HCT116 (cell line): ENCODE measurements around the gene TBC1D16. TPM values are rescaled to one million over a fixed set of nuclear protein-coding genes. Genes with fewer than 3 reads are reported as not detected.

Experiments
- ATAC-seq: fragments of 200-7000 bp; cut with Tn5 transposase; 2 replicates; pipeline ENCODE4 v1.9.1; 2020; ENCODE audit warnings: mild to moderate bottlenecking, moderate library complexity
- BruUV-seq: library from RNA; stranded (reverse); fragments of 400-500 nt; replicated peaks from 2 replicates; lab custom pipeline; 2021; lab: Mats Ljungman, UMichigan
- CTCF ChIA-PET: fragments of 300-600 bp; sonication (Branson Sonifier 250); formaldehyde crosslinking; loops from one replicate; lab custom pipeline; 2021; ENCODE audit warnings: antibody characterized with exemption; lab: Charles Lee
- POLR2A ChIA-PET: fragments of 300-600, 350-600 bp; sonication (Branson Sonifier 250); formaldehyde crosslinking; loops from one replicate; lab custom pipeline; 2021; ENCODE audit warnings: antibody characterized with exemption; lab: Charles Lee
- RAD21 ChIA-PET, 2 experiments: fragments of 300-600 bp; sonication (Branson Sonifier 250); formaldehyde crosslinking; loops; one replicate each; lab custom pipeline; 2023; ENCODE audit warnings: low total read pairs in 2 of 2; ENCODE audit not compliant: uncharacterized antibody in 2 of 2, unreplicated experiment in 2 of 2, low non-redundant PET in 1 of 2; lab: Charles Lee
- DNase-seq: peaks from one replicate; pipeline ENCODE4 v3.0.0-alpha.2; 2010; ENCODE audit warnings: low read depth, low spot score
- H2AFZ ChIP-seq: fragments of 200-600 bp; shearing (Covaris generic), sonication (generic); 2 replicates; pipeline ENCODE4 v1.6.1; 2017; ENCODE audit warnings: low read depth, mixed run types, mixed read lengths, antibody characterized with exemption, low read length; ENCODE audit not compliant: poor library complexity, severe bottlenecking
- H3K27ac ChIP-seq: 2 replicates; pipeline ENCODE4 v1.5.1; 2012; ENCODE audit warnings: low read depth, low read length
- H3K27me3 ChIP-seq: fragments of 200-600 bp; sonication (generic); 2 replicates; pipeline ENCODE4 v1.6.1; 2016; ENCODE audit warnings: mixed run types, low read length, mixed read lengths; ENCODE audit not compliant: insufficient read depth
- H3K36me3 ChIP-seq, 2 experiments: fragments of 200-500 bp in 1 of 2; fragments of 200-600 bp in 1 of 2; sonication (Bioruptor generic) in 1 of 2; sonication (generic) in 1 of 2; 2 replicates each; pipeline versions ENCODE4 v1.5.1 to v1.6.1; 2014 to 2016; ENCODE audit warnings: low read length in 2 of 2, inconsistent platforms in 1 of 2, mixed read lengths in 1 of 2, mixed run types in 1 of 2; ENCODE audit not compliant: insufficient read depth in 2 of 2, control insufficient read depth in 1 of 2
- H3K4me1 ChIP-seq, 2 experiments: fragments of 200-600 bp in 1 of 2; sonication (generic) in 1 of 2; 2 replicates each; pipeline versions ENCODE4 v1.5.1 to v1.6.1; 2012 to 2017; ENCODE audit warnings: low read length in 2 of 2, inconsistent platforms in 1 of 2, mild to moderate bottlenecking in 1 of 2, mixed read lengths in 1 of 2, mixed run types in 1 of 2, moderate library complexity in 1 of 2; ENCODE audit not compliant: insufficient read depth in 2 of 2, control insufficient read depth in 1 of 2
- H3K4me2 ChIP-seq: fragments of 200-600 bp; sonication (generic); 2 replicates; pipeline ENCODE4 v1.6.1; 2017; ENCODE audit warnings: mixed run types, low read length, mixed read lengths
- H3K4me3 ChIP-seq, 2 experiments: fragments of 200-600 bp in 1 of 2; sonication (generic) in 1 of 2; replicated peaks in 1 of 2; 2 replicates each; pipeline ENCODE4 v1.5.1; 2011 to 2016; ENCODE audit warnings: low read length in 2 of 2, control low read depth in 1 of 2, low read depth in 1 of 2, mild to moderate bottlenecking in 1 of 2, mixed read lengths in 1 of 2, mixed run types in 1 of 2
- H3K79me2 ChIP-seq: fragments of 200-600 bp; sonication (generic); 2 replicates; pipeline ENCODE4 v1.6.1; 2017; ENCODE audit warnings: mild to moderate bottlenecking, mixed run types, low read length, moderate library complexity, mixed read lengths; ENCODE audit not compliant: insufficient read depth
- H3K9ac ChIP-seq: fragments of 200-600 bp; sonication (generic); 2 replicates; pipeline ENCODE4 v1.6.1; 2016; ENCODE audit warnings: low read length, mixed read lengths
- H3K9me2 ChIP-seq: fragments of 200-600 bp; sonication (generic), shearing (Covaris generic); 2 replicates; pipeline ENCODE4 v1.6.1; 2017; ENCODE audit warnings: mixed run types, mild to moderate bottlenecking, moderate library complexity; ENCODE audit not compliant: insufficient read depth
- H3K9me3 ChIP-seq, 2 experiments: fragments of 200-500 bp in 1 of 2; fragments of 200-600 bp in 1 of 2; sonication (Bioruptor generic) in 1 of 2; sonication (generic) in 1 of 2; 2 replicates each; pipeline ENCODE4 v1.6.1; 2014 to 2017; ENCODE audit warnings: low read length in 2 of 2, mixed read lengths in 2 of 2, inconsistent platforms in 1 of 2, low read depth in 1 of 2, mild to moderate bottlenecking in 1 of 2, mixed run types in 1 of 2, moderate library complexity in 1 of 2; ENCODE audit not compliant: control insufficient read depth in 1 of 2, insufficient read depth in 1 of 2
- H4K20me1 ChIP-seq: fragments of 200-600 bp; sonication (generic), shearing (Covaris generic); 2 replicates; pipeline ENCODE4 v1.6.1; 2017; ENCODE audit warnings: mixed run types, mild to moderate bottlenecking, moderate library complexity; ENCODE audit not compliant: insufficient read depth
- CBX3 ChIP-seq: IDR thresholded peaks from 2 replicates; pipeline ENCODE4 v1.6.1; 2012; ENCODE audit warnings: low read depth
- CEBPB ChIP-seq: IDR thresholded peaks from 2 replicates; pipeline ENCODE4 v1.6.1; 2012; ENCODE audit warnings: low read depth
- EGR1 ChIP-seq: IDR thresholded peaks from 2 replicates; pipeline ENCODE4 v1.6.1; 2012; ENCODE audit warnings: low read depth
- POLR2A ChIP-seq: IDR thresholded peaks from 2 replicates; pipeline ENCODE4 v1.7.0; 2011; ENCODE audit warnings: borderline replicate concordance; ENCODE audit not compliant: insufficient read depth, insufficient read length; ENCODE audit errors: extremely low read depth
- intact Hi-C: fragments of 100-400 bp; cut with micrococcal nuclease; formaldehyde crosslinking; loops from 2 replicates; pipeline ENCODE4 v1.10.0; 2022
- total RNA-seq: library from RNA; stranded (reverse); gene quantifications from one replicate; pipeline ENCODE4 v1.2.1, GENCODE V29; 2021; ENCODE audit not compliant: unreplicated experiment
- TF ChIP-seq, protein P1 (sequence below), 3 experiments: fragments of 200-600 bp in 1 of 3; sonication (generic) in 1 of 3; IDR thresholded peaks in 2 of 3; conservative IDR thresholded peaks in 1 of 3; 2 replicates each; pipeline ENCODE4 v1.5.1; 2012 to 2017; ENCODE audit warnings: low read depth in 2 of 3, low read length in 2 of 3, antibody characterized with exemption in 1 of 3, borderline replicate concordance in 1 of 3, control low read depth in 1 of 3, mild to moderate bottlenecking in 1 of 3, mixed read lengths in 1 of 3, mixed run types in 1 of 3, moderate library complexity in 1 of 3; ENCODE audit not compliant: insufficient read depth in 1 of 3

TBC1D16 gene
- total RNA-seq, 1 experiment from 2014 or later, result 31.1 TPM

GRCh38 chr17:80068301-80069222 lies 32.9 kb upstream of the TBC1D16 start:
- Histone ChIP-seq H3K4me1 (peaks cover 10 to 13% of the 10 kb centered on the region in 2 experiments), H3K36me3 (no peaks in the 10 kb centered on the region), H3K9ac (no peak overlapping the region), H3K9me3 (no peaks in the 10 kb centered on the region), H3K4me2 (no peak overlapping the region), H3K4me3 (no peak overlapping the region), H3K79me2 (no peaks in the 10 kb centered on the region), H2AFZ (no peak overlapping the region), H3K9me2 (no peaks in the 10 kb centered on the region), H3K27ac (no peak overlapping the region)
- POLR2A ChIA-PET, result interaction anchor here (0.6 kb wide), 1 partner anchor 19 kb away, joined by 3 read pairs; no protein-coding TSS in a partner anchor
- no peak for ATAC-seq
- intact Hi-C loops, result no loop called here
- TF ChIP-seq CBX3 (no peak), CEBPB (no peak), POLR2A (no peak)
- TF ChIP-seq, all 23 proteins: peak for 0
- BruUV-seq, result no TSS peak
- Histone ChIP-seq H3K27me3 (no peaks in the 10 kb centered on the region), H4K20me1 (no peaks in the 10 kb centered on the region)
- CTCF ChIA-PET, result interaction anchor here (1.2 kb wide), 1 partner anchor 60 kb away, joined by 3 read pairs; no protein-coding TSS in a partner anchor
- RAD21 ChIA-PET, result no interaction called here
- no peak for DNase-seq

- CTCF ChIA-PET, result no interaction called here
Observed at GRCh38 chr17:80067393-80067986, 31.8 kb upstream of the TBC1D16 start.

More at GRCh38 chr17:80067393-80067986, 31.8 kb upstream of the TBC1D16 start:
- TF ChIP-seq EGR1, result no peak
- TF ChIP-seq, protein P1, sequence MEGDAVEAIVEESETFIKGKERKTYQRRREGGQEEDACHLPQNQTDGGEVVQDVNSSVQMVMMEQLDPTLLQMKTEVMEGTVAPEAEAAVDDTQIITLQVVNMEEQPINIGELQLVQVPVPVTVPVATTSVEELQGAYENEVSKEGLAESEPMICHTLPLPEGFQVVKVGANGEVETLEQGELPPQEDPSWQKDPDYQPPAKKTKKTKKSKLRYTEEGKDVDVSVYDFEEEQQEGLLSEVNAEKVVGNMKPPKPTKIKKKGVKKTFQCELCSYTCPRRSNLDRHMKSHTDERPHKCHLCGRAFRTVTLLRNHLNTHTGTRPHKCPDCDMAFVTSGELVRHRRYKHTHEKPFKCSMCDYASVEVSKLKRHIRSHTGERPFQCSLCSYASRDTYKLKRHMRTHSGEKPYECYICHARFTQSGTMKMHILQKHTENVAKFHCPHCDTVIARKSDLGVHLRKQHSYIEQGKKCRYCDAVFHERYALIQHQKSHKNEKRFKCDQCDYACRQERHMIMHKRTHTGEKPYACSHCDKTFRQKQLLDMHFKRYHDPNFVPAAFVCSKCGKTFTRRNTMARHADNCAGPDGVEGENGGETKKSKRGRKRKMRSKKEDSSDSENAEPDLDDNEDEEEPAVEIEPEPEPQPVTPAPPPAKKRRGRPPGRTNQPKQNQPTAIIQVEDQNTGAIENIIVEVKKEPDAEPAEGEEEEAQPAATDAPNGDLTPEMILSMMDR (IDR thresholded peaks at IDR 0.05 in 2 of 3, conservative IDR thresholded peaks at IDR 0.05 in 1 of 3; ENCODE audit: borderline replicate concordance in 1 of 3, insufficient read depth in 1 of 3, low read depth in 2 of 3, low read length in 2 of 3), result no peak
- TF ChIP-seq, all 23 proteins: peak for 0
- Histone ChIP-seq H3K4me2 (no peak overlapping the region), H3K9me3 (no peaks in the 10 kb centered on the region), H3K27me3 (no peaks in the 10 kb centered on the region), H3K36me3 (no peaks in the 10 kb centered on the region), H3K4me1 (peaks cover 10 to 13% of the 10 kb centered on the region in 2 experiments), H3K79me2 (no peaks in the 10 kb centered on the region), H3K9me2 (no peaks in the 10 kb centered on the region), H2AFZ (no peak overlapping the region), H3K9ac (no peak overlapping the region), H3K4me3 (no peak overlapping the region), H4K20me1 (no peaks in the 10 kb centered on the region), H3K27ac (no peak overlapping the region)
- ChIA-PET RAD21 (no interaction called here), POLR2A (no interaction called here)
- intact Hi-C loops, result no loop called here
- no TSS peak for BruUV-seq
- DNase-seq, result no peak
- ATAC-seq, result no peak
